ENCODE data around the gene GNAS.

The GNAS gene

DNA sequence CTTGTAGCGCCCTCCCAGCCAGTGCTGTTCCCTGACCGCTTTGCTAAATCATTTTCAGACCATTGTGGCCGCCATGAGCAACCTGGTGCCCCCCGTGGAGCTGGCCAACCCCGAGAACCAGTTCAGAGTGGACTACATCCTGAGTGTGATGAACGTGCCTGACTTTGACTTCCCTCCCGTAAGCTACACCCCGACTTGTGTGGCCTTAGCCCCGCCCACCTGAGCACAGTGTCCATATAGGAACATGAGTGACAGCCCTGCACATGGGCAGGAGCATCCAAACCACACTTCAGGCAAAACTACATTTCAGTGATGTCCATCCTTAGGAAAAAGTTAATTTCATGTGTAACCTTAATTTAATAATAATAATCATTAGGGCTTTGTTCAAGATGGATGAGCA, 51.1 kb downstream of the GNAS start:
- Mint-ChIP-seq H3K36me3 (peaks cover 83% of the 10 kb centered on the region), H3K4me1 (peaks cover 84% of the 10 kb centered on the region), H3K27ac (peak overlapping the region; percentile 63), H3K4me3 (no peak overlapping the region), H3K9me3 (no peaks in the 10 kb centered on the region), H3K27me3 (no peaks in the 10 kb centered on the region)
- no peak for ATAC-seq

- no peaks in the 10 kb centered on the region for H3K9me3 Mint-ChIP-seq
- peaks cover 74% of the 10 kb centered on the region for H3K4me1 Mint-ChIP-seq
- peaks cover 83% of the 10 kb centered on the region for H3K36me3 Mint-ChIP-seq
These were observed 52.7 kb downstream of the GNAS start for GRCh38 chr20:58905236-58905635.

GRCh38 chr20:58906111-58906510, 53.6 kb downstream of the GNAS start:
- H3K4me1 Mint-ChIP-seq, result peaks cover 70% of the 10 kb centered on the region
- H3K27ac Mint-ChIP-seq, result peak overlapping the region; percentile 87
- H3K4me3 Mint-ChIP-seq, result no peak overlapping the region
- ATAC-seq, result no peak
- H3K36me3 Mint-ChIP-seq, result peaks cover 89% of the 10 kb centered on the region
- no peaks in the 10 kb centered on the region for H3K9me3 Mint-ChIP-seq
- no peaks in the 10 kb centered on the region for H3K27me3 Mint-ChIP-seq

More at GRCh38 chr20:58905236-58905635, 52.7 kb downstream of the GNAS start:
- no peak for ATAC-seq
- Mint-ChIP-seq H3K4me3 (no peak overlapping the region), H3K27ac (peak overlapping the region; percentile 87), H3K27me3 (no peaks in the 10 kb centered on the region)

- Mint-ChIP-seq H3K27me3 (no peaks in the 10 kb centered on the region), H3K4me3 (peak overlapping the region; percentile 69), H3K36me3 (peaks cover 93% of the 10 kb centered on the region), H3K27ac (peak overlapping the region; percentile 87), H3K9me3 (no peaks in the 10 kb centered on the region), H3K4me1 (peaks cover 71% of the 10 kb centered on the region)
- peak; percentile 32 for ATAC-seq
These were observed 54.4 kb downstream of the GNAS start for GRCh38 chr20:58906894-58907293.

DNA sequence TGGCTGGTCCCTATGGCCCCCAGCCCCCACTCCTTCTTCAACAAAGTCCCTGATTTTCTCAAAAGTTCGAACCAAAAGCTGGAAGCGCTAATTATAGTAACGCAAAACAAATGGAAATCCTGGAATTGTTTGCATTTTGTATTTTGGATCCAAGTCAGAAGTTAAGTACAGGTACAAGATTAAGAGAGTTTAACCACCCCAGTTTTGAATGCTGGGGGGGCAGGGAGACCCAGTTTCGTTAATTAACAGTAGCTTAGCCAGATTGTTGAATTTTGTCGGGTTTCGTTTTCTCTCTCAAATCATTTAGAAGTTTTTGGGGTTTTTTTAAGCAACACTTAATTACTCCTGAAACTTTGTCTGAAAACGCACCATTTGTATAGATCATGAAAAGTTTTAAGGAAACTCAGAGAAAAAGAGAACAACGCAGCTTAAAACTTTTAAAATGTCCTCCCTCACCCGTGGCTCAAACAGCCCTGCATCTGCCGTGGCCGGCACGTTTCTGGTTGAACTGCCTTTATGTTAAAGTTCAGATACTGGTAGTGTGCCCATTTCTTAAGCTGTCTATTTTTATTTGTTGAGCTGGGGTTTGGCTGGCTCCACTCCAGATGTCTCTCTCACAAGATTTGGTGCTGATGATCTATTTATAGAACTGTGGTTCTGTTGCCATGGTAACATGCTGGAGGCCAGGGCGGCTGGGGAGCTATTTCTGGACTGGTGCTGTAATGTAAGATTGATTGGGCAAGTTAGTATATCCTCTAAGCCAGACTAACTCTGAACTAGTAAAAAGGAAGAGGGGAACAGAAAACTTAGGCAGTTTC, 55.0 kb downstream of the GNAS start:
- peaks cover 73% of the 10 kb centered on the region for H3K4me1 Mint-ChIP-seq
- ATAC-seq, result peak; percentile 97
- peaks cover 94% of the 10 kb centered on the region for H3K36me3 Mint-ChIP-seq
- no peaks in the 10 kb centered on the region for H3K9me3 Mint-ChIP-seq
- H3K27ac Mint-ChIP-seq, result peak overlapping the region; percentile 87
- H3K4me3 Mint-ChIP-seq, result peak overlapping the region; percentile 69
- no peaks in the 10 kb centered on the region for H3K27me3 Mint-ChIP-seq

DNA sequence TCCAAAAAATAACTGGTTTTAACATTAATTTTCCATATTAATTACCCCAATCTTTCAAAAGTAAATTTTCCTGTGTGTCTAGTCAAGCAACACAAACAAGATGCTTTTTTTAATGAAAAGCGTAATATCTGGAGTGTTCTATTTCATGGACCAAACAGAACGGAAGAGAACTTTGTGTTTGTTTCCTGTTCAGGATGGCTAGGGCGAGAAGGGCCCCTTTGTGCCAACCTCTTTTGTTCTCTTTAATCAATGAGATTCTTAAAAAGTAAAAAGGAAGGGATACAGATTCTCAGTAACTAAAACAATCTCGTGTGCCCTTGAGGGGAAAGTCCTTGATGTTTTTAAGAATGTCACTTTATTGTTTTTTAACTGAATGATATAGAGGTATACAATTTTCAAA, 55.7 kb downstream of the GNAS start:
- peak overlapping the region; percentile 69 for H3K4me3 Mint-ChIP-seq
- H3K27me3 Mint-ChIP-seq, result no peaks in the 10 kb centered on the region
- H3K36me3 Mint-ChIP-seq, result peaks cover 89% of the 10 kb centered on the region
- peak overlapping the region; percentile 87 for H3K27ac Mint-ChIP-seq
- H3K9me3 Mint-ChIP-seq, result no peaks in the 10 kb centered on the region
- peaks cover 70% of the 10 kb centered on the region for H3K4me1 Mint-ChIP-seq
- ATAC-seq, result no peak

DNA sequence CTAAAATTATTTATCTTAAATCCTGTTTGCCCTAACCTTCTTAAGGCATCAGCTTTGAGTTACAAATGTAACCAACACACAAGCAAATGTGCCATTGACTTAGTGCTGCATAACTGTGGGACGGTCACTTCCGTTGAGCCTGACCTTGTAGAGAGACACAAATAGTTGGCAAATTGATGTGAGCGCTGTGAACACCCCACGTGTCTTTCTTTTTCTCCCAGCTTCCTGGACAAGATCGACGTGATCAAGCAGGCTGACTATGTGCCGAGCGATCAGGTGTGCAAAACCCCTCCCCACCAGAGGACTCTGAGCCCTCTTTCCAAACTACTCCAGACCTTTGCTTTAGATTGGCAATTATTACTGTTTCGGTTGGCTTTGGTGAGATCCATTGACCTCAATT, 56.4 kb downstream of the GNAS start:
- H3K36me3 Mint-ChIP-seq, result peaks cover 82% of the 10 kb centered on the region
- no peak overlapping the region for H3K4me3 Mint-ChIP-seq

GRCh38 chr20:58909585-58909984, 57.1 kb downstream of the GNAS start:
- H3K4me3 Mint-ChIP-seq, result no peak overlapping the region
- H3K4me1 Mint-ChIP-seq, result peaks cover 63% of the 10 kb centered on the region

More for the DNA sequence above, 56.4 kb downstream of the GNAS start:
- H3K27ac Mint-ChIP-seq, result peak overlapping the region; percentile 87
- no peaks in the 10 kb centered on the region for H3K27me3 Mint-ChIP-seq
- ATAC-seq, result no peak
- peaks cover 63% of the 10 kb centered on the region for H3K4me1 Mint-ChIP-seq
- no peaks in the 10 kb centered on the region for H3K9me3 Mint-ChIP-seq

GRCh38 chr20:58910473-58910872, 58.0 kb downstream of the GNAS start:
- Mint-ChIP-seq H3K27me3 (no peaks in the 10 kb centered on the region), H3K4me1 (peaks cover 56% of the 10 kb centered on the region), H3K27ac (no peak overlapping the region), H3K4me3 (no peak overlapping the region), H3K36me3 (peaks cover 67% of the 10 kb centered on the region), H3K9me3 (no peaks in the 10 kb centered on the region)
- ATAC-seq, result no peak

More at GRCh38 chr20:58909585-58909984, 57.1 kb downstream of the GNAS start:
- Mint-ChIP-seq H3K27ac (no peak overlapping the region), H3K36me3 (peaks cover 76% of the 10 kb centered on the region), H3K27me3 (no peaks in the 10 kb centered on the region), H3K9me3 (no peaks in the 10 kb centered on the region)
- ATAC-seq, result no peak

GRCh38 chr20:58911309-58911708, 58.8 kb downstream of the GNAS start:
- Mint-ChIP-seq H3K9me3 (no peaks in the 10 kb centered on the region), H3K27me3 (no peaks in the 10 kb centered on the region), H3K4me1 (peaks cover 49% of the 10 kb centered on the region), H3K36me3 (peaks cover 59% of the 10 kb centered on the region), H3K27ac (no peak overlapping the region), H3K4me3 (no peak overlapping the region)
- no peak for ATAC-seq

DNA sequence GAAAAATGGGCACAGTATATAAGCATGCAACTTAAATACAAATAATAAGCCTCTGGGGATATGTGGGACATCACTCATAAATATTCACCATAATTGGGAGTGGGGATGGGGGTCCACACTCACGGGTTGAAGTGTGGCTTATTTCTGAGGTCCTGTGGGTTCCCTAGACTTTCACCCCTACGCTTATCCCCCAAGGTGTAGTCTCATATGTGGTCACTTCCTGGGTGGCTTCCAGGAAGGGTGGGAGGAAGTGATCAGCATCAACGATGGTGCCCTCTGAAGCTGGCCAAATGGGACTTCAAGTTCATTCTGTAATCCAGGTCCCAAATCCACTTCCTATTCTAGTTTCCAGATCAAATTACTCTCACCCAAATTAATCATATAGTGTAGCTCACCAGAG, 59.5 kb downstream of the GNAS start:
- no peak overlapping the region for H3K4me3 Mint-ChIP-seq
- H3K27ac Mint-ChIP-seq, result no peak overlapping the region
- peaks cover 52% of the 10 kb centered on the region for H3K36me3 Mint-ChIP-seq
- no peaks in the 10 kb centered on the region for H3K27me3 Mint-ChIP-seq
- H3K9me3 Mint-ChIP-seq, result no peaks in the 10 kb centered on the region
- ATAC-seq, result no peak
- H3K4me1 Mint-ChIP-seq, result peaks cover 42% of the 10 kb centered on the region

GRCh38 chr20:58913079-58913478, 60.6 kb downstream of the GNAS start:
- Mint-ChIP-seq H3K36me3 (peaks cover 44% of the 10 kb centered on the region), H3K27ac (no peak overlapping the region), H3K9me3 (no peaks in the 10 kb centered on the region), H3K4me1 (peaks cover 31% of the 10 kb centered on the region), H3K4me3 (no peak overlapping the region), H3K27me3 (no peaks in the 10 kb centered on the region)
- no peak for ATAC-seq

DNA sequence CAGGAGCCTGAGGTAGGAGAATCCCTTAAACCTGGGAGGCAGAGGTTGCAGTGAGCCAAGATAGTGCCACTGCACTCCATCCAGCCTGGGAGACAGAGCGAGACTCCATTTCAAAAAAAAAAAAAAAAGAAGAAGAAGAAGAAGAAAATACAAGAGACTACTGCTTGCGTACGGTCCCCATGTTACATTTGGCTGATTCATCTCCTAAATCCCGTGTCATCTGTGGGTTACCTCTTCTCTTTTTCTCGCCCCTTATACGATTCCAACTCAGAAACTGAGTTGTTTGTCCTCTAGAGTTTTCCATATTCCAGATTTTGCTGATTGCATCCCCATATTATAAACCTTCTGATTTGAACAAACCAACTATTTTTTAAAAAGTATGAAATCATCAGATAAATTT, 66.1 kb downstream of the GNAS start:
- H3K9me3 Mint-ChIP-seq, result no peaks in the 10 kb centered on the region
- no peaks in the 10 kb centered on the region for H3K36me3 Mint-ChIP-seq
- no peak for ATAC-seq
- H3K27ac Mint-ChIP-seq, result no peak overlapping the region
- H3K27me3 Mint-ChIP-seq, result no peaks in the 10 kb centered on the region
- H3K4me3 Mint-ChIP-seq, result no peak overlapping the region
- H3K4me1 Mint-ChIP-seq, result no peaks in the 10 kb centered on the region

GRCh38 chr20:58921564-58921963, 69.0 kb downstream of the GNAS start:
- no peak for ATAC-seq
- Mint-ChIP-seq H3K4me1 (no peaks in the 10 kb centered on the region), H3K27me3 (no peaks in the 10 kb centered on the region), H3K4me3 (no peak overlapping the region), H3K27ac (no peak overlapping the region), H3K36me3 (no peaks in the 10 kb centered on the region), H3K9me3 (no peaks in the 10 kb centered on the region)

GRCh38 chr20:58922036-58922435, 69.5 kb downstream of the GNAS start:
- no peak for ATAC-seq
- Mint-ChIP-seq H3K9me3 (no peaks in the 10 kb centered on the region), H3K27ac (no peak overlapping the region), H3K4me3 (no peak overlapping the region), H3K4me1 (no peaks in the 10 kb centered on the region), H3K27me3 (no peaks in the 10 kb centered on the region), H3K36me3 (no peaks in the 10 kb centered on the region)

GRCh38 chr20:58923117-58923712, 70.7 kb downstream of the GNAS start:
- Mint-ChIP-seq H3K9me3 (no peaks in the 10 kb centered on the region), H3K4me1 (no peaks in the 10 kb centered on the region), H3K27ac (no peak overlapping the region), H3K4me3 (no peak overlapping the region), H3K36me3 (no peaks in the 10 kb centered on the region), H3K27me3 (no peaks in the 10 kb centered on the region)
- ATAC-seq, result no peak

All from stimulated activated memory B cell treated with anti-CD40 and anti-IgM and Interleukin-4, amounts not matched to agents 10 μg/mL and 1 μg/mL and 100 μg/mL, for 72 hours (primary cell).